ENCODE measurements around the gene TRIM9. TPM values are rescaled to one million over a fixed set of nuclear protein-coding genes. Genes with fewer than 3 reads are reported as not detected.

The TRIM9 gene
- total and polyA plus RNA-seq, 2 donors (not counting 3 experiments of a cell fraction or from before 2014, with no cell fraction given): not detected

DNA sequence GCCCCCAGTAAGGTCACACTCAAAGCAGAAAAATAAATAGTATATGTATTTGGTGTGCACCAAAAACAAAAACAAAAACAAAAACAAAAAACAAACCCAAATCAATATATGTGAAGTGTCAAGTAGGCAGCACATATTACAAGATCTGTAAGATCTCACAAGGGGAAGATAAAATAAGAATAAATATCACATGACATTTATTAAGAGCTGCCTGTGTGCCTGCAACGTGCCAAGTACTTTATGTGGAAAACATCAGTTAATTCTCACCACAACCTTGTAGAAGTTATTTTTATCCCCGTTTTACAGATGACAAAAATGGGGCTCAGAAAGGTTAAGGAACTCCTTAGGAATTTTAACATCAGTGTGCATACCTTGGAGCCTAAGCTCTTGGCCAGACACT lies 26.6 kb downstream of the TRIM9 start:
- no TSS peak for BruUV-seq (replicated peaks)
- DNase-seq (ENCODE audit: low read depth, low spot score) (no peak), FAIRE-seq (no peak)
- H2AFZ ChIP-seq (ENCODE audit: low read depth, low read length): no peak overlapping the region
- no peaks in the 10 kb centered on the region for H3K4me1 ChIP-seq (ENCODE audit: control insufficient read depth, extremely low read depth, insufficient read depth, low read length)
- no peaks in the 10 kb centered on the region for H3K36me3 ChIP-seq (ENCODE audit: control insufficient read depth in 2 of 2, extremely low read depth in 1 of 2, insufficient read depth in 2 of 2, low read length in 2 of 2)
- no peak overlapping the region for H3K4me3 ChIP-seq (replicated peaks in 1 of 3; ENCODE audit: insufficient read depth in 1 of 3, low read depth in 1 of 3, low read length in 3 of 3)
- no peaks in the 10 kb centered on the region for H4K20me1 ChIP-seq (replicated peaks; ENCODE audit: control insufficient read depth, extremely low read depth, insufficient read depth, low read length)
- no peak overlapping the region for H3K27ac ChIP-seq (ENCODE audit: insufficient read depth, low read depth, low read length)
- no peaks in the 10 kb centered on the region for H3K9me1 ChIP-seq (replicated peaks; ENCODE audit: control insufficient read depth, extremely low read depth, insufficient read depth, low read length)
- POLR2A ChIA-PET: no interaction called here
- no peak overlapping the region for H3K4me2 ChIP-seq (ENCODE audit: insufficient read depth, low read length)
- dilution Hi-C loops (cut with MboI; ENCODE audit: extremely low pct_ligation_motif_present, low sequenced_read_pairs): no loop called here
- no peaks in the 10 kb centered on the region for H3K9me3 ChIP-seq (replicated peaks; ENCODE audit: control insufficient read depth, insufficient read depth, low read length)
- H3K27me3 ChIP-seq (ENCODE audit: control insufficient read depth in 2 of 2, insufficient read depth in 2 of 2, low read length in 2 of 2): peaks cover 0 to 6% of the 10 kb centered on the region in 2 experiments
- TF ChIP-seq POLR2AphosphoS5 (IDR thresholded peaks at IDR 0.05; ENCODE audit: insufficient read depth, low read depth, low read length): no peak
- TF ChIP-seq JUN (IDR thresholded peaks at IDR 0.05; ENCODE audit: borderline replicate concordance, insufficient read depth, insufficient read length, low read depth): no peak
- TF ChIP-seq MYC (IDR thresholded peaks at IDR 0.05; ENCODE audit: low read depth, low read length): no peak
- TF ChIP-seq FOS (IDR thresholded peaks at IDR 0.05; ENCODE audit: borderline replicate concordance, insufficient read depth, low read length): no peak
- TF ChIP-seq EZH2 (IDR thresholded peaks at IDR 0.05; ENCODE audit: borderline replicate concordance, low read depth, low read length, severe bottlenecking): no peak
- TF ChIP-seq POLR2A (IDR thresholded peaks at IDR 0.05; ENCODE audit: low read depth, low read length): no peak
- TF ChIP-seq GATA2 (IDR thresholded peaks at IDR 0.05; ENCODE audit: insufficient read depth, insufficient read length, low read depth, low read length): no peak
- TF ChIP-seq MAX (IDR thresholded peaks at IDR 0.05; ENCODE audit: insufficient read depth, insufficient read length): no peak
- no peak for TF ChIP-seq CTCF (IDR thresholded peaks at IDR 0.05; ENCODE audit: extremely low read depth in 1 of 2, insufficient read depth in 1 of 2, low read depth in 1 of 2, low read length in 2 of 2)
- no peak overlapping the region for H3K9ac ChIP-seq (replicated peaks; ENCODE audit: extremely low read depth, insufficient read depth, low read length)
- no peaks in the 10 kb centered on the region for H3K79me2 ChIP-seq (ENCODE audit: control insufficient read depth, insufficient read depth, low read length)
- intact Hi-C loops (cut with micrococcal nuclease): no loop called here
- CTCF ChIA-PET: no interaction called here

Data from endothelial cell of umbilical vein (primary cell).